ENCODE measurements around the gene FXYD3. TPM values are rescaled to one million over a fixed set of nuclear protein-coding genes. Genes with fewer than 3 reads are reported as not detected.

The FXYD3 gene
- polyA plus RNA-seq, 1 donor (not counting 4 experiments of a cell fraction or from before 2014, with no cell fraction given) = 851 TPM

DNA sequence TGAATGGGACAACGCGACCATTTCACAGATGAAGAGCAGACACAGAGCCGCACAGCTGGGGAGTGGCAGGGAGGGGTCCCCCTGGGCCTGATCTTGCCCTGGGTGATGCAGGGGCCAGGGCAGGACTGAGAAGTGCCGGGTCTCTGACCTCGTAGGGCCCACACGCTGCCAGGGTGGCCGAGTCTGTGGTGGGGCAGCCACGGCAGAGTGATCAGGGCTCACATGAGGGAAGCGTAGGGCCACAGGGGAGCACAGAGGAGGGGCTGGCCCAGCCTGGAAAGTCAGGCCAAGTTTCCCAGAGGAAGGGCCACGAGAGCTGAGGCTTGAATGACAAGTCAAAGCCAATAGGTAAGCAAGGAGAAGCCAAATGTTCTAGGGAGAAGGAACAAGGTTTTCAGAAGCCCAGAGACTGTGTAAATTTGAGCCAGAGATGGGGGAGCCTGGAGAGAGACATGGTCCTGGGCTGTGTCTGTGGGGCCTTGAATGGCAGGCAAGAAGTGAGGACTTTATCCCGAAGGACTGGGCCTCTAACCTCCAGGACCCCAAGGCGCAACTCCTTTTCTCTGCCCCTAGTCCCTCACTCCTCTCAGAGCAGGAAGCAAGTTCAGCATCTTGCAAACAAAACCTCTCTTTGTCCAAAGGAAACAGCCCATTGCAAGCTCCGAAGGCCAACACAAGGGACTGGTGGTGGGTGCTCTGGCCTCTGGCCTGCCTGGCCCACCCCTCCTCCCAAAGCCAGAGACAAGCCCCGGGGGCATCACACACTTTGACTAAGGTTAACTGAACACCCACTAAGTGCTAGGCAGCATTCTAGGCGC, 31.7 kb upstream of the FXYD3 start:
- Histone ChIP-seq H3K4me1 (ENCODE audit: control insufficient read depth, extremely low read depth, insufficient read depth, low read length) (peaks cover 8% of the 10 kb centered on the region), H2AFZ (ENCODE audit: control insufficient read depth, low read length) (no peak overlapping the region), H3K4me2 (ENCODE audit: control insufficient read depth, extremely low read depth, insufficient read depth, low read depth, low read length) (no peak overlapping the region), H3K9me3 (ENCODE audit: control insufficient read depth, low read depth, low read length) (no peaks in the 10 kb centered on the region), H3K4me3 (ENCODE audit: control insufficient read depth in 2 of 3, extremely low read depth in 1 of 3, insufficient read depth in 2 of 3, low read depth in 1 of 3, low read length in 3 of 3) (no peak overlapping the region), H3K36me3 (ENCODE audit: control insufficient read depth in 2 of 2, extremely low read depth in 1 of 2, insufficient read depth in 2 of 2, low read length in 2 of 2) (no peaks in the 10 kb centered on the region), H3K79me2 (ENCODE audit: control insufficient read depth, insufficient read depth, low read length) (no peaks in the 10 kb centered on the region), H3K27ac (ENCODE audit: control insufficient read depth, insufficient read depth, low read length) (no peak overlapping the region), H3K9ac (ENCODE audit: control insufficient read depth, extremely low read depth, insufficient read depth, low read length) (no peak overlapping the region), H3K9me1 (ENCODE audit: control insufficient read depth, extremely low read depth, insufficient read depth, low read length) (no peaks in the 10 kb centered on the region), H3K27me3 (ENCODE audit: control insufficient read depth, extremely low read depth, insufficient read depth, low read length) (no peaks in the 10 kb centered on the region), H4K20me1 (ENCODE audit: control insufficient read depth, extremely low read depth, insufficient read depth, low read length) (no peaks in the 10 kb centered on the region)
- FAIRE-seq = no peak
- no peak for DNase-seq (ENCODE audit: low read depth, low spot score)
- TF ChIP-seq, protein P1, sequence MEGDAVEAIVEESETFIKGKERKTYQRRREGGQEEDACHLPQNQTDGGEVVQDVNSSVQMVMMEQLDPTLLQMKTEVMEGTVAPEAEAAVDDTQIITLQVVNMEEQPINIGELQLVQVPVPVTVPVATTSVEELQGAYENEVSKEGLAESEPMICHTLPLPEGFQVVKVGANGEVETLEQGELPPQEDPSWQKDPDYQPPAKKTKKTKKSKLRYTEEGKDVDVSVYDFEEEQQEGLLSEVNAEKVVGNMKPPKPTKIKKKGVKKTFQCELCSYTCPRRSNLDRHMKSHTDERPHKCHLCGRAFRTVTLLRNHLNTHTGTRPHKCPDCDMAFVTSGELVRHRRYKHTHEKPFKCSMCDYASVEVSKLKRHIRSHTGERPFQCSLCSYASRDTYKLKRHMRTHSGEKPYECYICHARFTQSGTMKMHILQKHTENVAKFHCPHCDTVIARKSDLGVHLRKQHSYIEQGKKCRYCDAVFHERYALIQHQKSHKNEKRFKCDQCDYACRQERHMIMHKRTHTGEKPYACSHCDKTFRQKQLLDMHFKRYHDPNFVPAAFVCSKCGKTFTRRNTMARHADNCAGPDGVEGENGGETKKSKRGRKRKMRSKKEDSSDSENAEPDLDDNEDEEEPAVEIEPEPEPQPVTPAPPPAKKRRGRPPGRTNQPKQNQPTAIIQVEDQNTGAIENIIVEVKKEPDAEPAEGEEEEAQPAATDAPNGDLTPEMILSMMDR (optimal IDR thresholded peaks at IDR 0.05 in 1 of 3, IDR thresholded peaks at IDR 0.05 in 1 of 3, conservative IDR thresholded peaks at IDR 0.05 in 1 of 3; ENCODE audit: extremely low read depth in 1 of 3, insufficient read depth in 2 of 3, low read length in 3 of 3) = no peak
- no peak for TF ChIP-seq EZH2 (IDR thresholded peaks at IDR 0.05; ENCODE audit: low read length)
- dilution Hi-C loops (cut with MboI; ENCODE audit: extremely low pct_ligation_motif_present, low sequenced_read_pairs) = no loop called here

GRCh38 chr19:35084509-35084762, 31.2 kb upstream of the FXYD3 start:
- no peak overlapping the region for H3K27ac ChIP-seq (ENCODE audit: control insufficient read depth, insufficient read depth, low read length)
- no peak overlapping the region for H2AFZ ChIP-seq (ENCODE audit: control insufficient read depth, low read length)
- DNase-seq (ENCODE audit: low read depth, low spot score) = no peak
- TF ChIP-seq, protein P1 (optimal IDR thresholded peaks at IDR 0.05 in 1 of 3, IDR thresholded peaks at IDR 0.05 in 1 of 3, conservative IDR thresholded peaks at IDR 0.05 in 1 of 3; ENCODE audit: extremely low read depth in 1 of 3, insufficient read depth in 2 of 3, low read length in 3 of 3) = peak in 1 of 3 experiments; percentile 4
- no peak for TF ChIP-seq EZH2 (IDR thresholded peaks at IDR 0.05; ENCODE audit: low read length)
- FAIRE-seq = no peak
- no peaks in the 10 kb centered on the region for H3K79me2 ChIP-seq (ENCODE audit: control insufficient read depth, insufficient read depth, low read length)
- no peak overlapping the region for H3K9ac ChIP-seq (ENCODE audit: control insufficient read depth, extremely low read depth, insufficient read depth, low read length)
- H3K4me2 ChIP-seq (ENCODE audit: control insufficient read depth, extremely low read depth, insufficient read depth, low read depth, low read length) = no peak overlapping the region
- H3K9me1 ChIP-seq (ENCODE audit: control insufficient read depth, extremely low read depth, insufficient read depth, low read length) = no peaks in the 10 kb centered on the region
- H3K9me3 ChIP-seq (ENCODE audit: control insufficient read depth, low read depth, low read length) = no peaks in the 10 kb centered on the region
- no peaks in the 10 kb centered on the region for H4K20me1 ChIP-seq (ENCODE audit: control insufficient read depth, extremely low read depth, insufficient read depth, low read length)
- no peak overlapping the region for H3K4me3 ChIP-seq (ENCODE audit: control insufficient read depth in 2 of 3, extremely low read depth in 1 of 3, insufficient read depth in 2 of 3, low read depth in 1 of 3, low read length in 3 of 3)
- dilution Hi-C loops (cut with MboI; ENCODE audit: extremely low pct_ligation_motif_present, low sequenced_read_pairs) = no loop called here
- H3K4me1 ChIP-seq (ENCODE audit: control insufficient read depth, extremely low read depth, insufficient read depth, low read length) = peaks cover 9% of the 10 kb centered on the region
- H3K36me3 ChIP-seq (ENCODE audit: control insufficient read depth in 2 of 2, extremely low read depth in 1 of 2, insufficient read depth in 2 of 2, low read length in 2 of 2) = no peaks in the 10 kb centered on the region
- H3K27me3 ChIP-seq (ENCODE audit: control insufficient read depth, extremely low read depth, insufficient read depth, low read length) = no peaks in the 10 kb centered on the region

Measured in keratinocyte (primary cell).